GM12878 (cell line): ENCODE data around the gene EPB41. TPM values are rescaled to one million over a fixed set of nuclear protein-coding genes. Genes with fewer than 3 reads are reported as not detected.

ENCODE experiments used
- ATF2 ChIP-seq: IDR thresholded peaks from 2 replicates; pipeline ENCODE4 v1.6.1; 2012; ENCODE audit warnings: low read length, inconsistent platforms
- BHLHE40 ChIP-seq, 2 experiments: fragments of 450-650 bp in 1 of 2; IDR thresholded peaks; 2 replicates each; pipeline ENCODE4 v1.6.1; 2011 to 2017; ENCODE audit warnings: low read depth in 2 of 2, borderline replicate concordance in 1 of 2, improper control_type of control experiment in 1 of 2, low read length in 1 of 2, mild to moderate bottlenecking in 1 of 2
- BMI1 ChIP-seq: fragments of 450-650 bp; IDR thresholded peaks from 2 replicates; pipeline ENCODE4 v1.6.1; 2016; ENCODE audit warnings: mild to moderate bottlenecking, moderate library complexity, borderline replicate concordance
- MLLT1 ChIP-seq: fragments of 450-650 bp; IDR thresholded peaks from 2 replicates; pipeline ENCODE4 v1.6.1; 2016; ENCODE audit warnings: mild to moderate bottlenecking
- NBN ChIP-seq: fragments of 450-650 bp; IDR thresholded peaks from 2 replicates; pipeline ENCODE4 v1.6.1; 2016
- NFYA ChIP-seq: IDR thresholded peaks from 2 replicates; pipeline ENCODE4 v1.6.1; 2011; ENCODE audit warnings: low read depth, mild to moderate bottlenecking, low read length, improper control_type of control experiment, borderline replicate concordance
- SPI1 ChIP-seq: IDR thresholded peaks from 2 replicates; pipeline ENCODE4 v1.6.1; 2011; ENCODE audit warnings: low read depth, mild to moderate bottlenecking, low read length, moderate library complexity, borderline replicate concordance; ENCODE audit not compliant: insufficient read depth
- ZBTB11 ChIP-seq: fragments of 450-650 bp; formaldehyde crosslinking; IDR thresholded peaks from 2 replicates; pipeline ENCODE4 v1.5.0; 2022; ENCODE audit warnings: mild to moderate bottlenecking, missing genetic modification characterization
- ZBTB33 ChIP-seq: fragments of 450-650 bp; IDR thresholded peaks from 2 replicates; pipeline ENCODE4 v1.6.1; 2017; ENCODE audit warnings: mild to moderate bottlenecking
- ZBTB4 ChIP-seq: fragments of 450-650 bp; formaldehyde crosslinking; IDR thresholded peaks from 2 replicates; pipeline ENCODE4 v1.4.0; 2022; ENCODE audit warnings: mild to moderate bottlenecking, moderate library complexity
- ZNF207 ChIP-seq: fragments of 450-650 bp; IDR thresholded peaks from 2 replicates; pipeline ENCODE4 v1.6.1; 2014; ENCODE audit warnings: antibody characterized with exemption, mild to moderate bottlenecking, borderline replicate concordance
- ZNF592 ChIP-seq: fragments of 450-650 bp; IDR thresholded peaks from 2 replicates; pipeline ENCODE4 v1.6.1; 2017; ENCODE audit warnings: mild to moderate bottlenecking, moderate library complexity
- polyA plus RNA-seq, 11 experiments: library from polyadenylated mRNA; depleted of rRNA in 4 of 11; unstranded in 6 of 11; stranded (reverse) in 5 of 11; fragments of >200 nt; fragmentation: Nextera tagmentation in 4 of 11; fragmentation: Illumina TruSeq in 1 of 11; extraction: Ambion mirVana in 4 of 11; extraction: Trizol in 1 of 11; gene quantifications; 1 replicate in 1 of 11; 2 replicates in 10 of 11; pipeline versions ENCODE4 v1.2.1 to v1.2.3, GENCODE V29; 2011 to 2016; ENCODE audit warnings: inconsistent platforms in 2 of 11, missing spikeins in 2 of 11, low read depth in 1 of 11
- total RNA-seq, 4 experiments: library from RNA; depleted of rRNA in 3 of 4; stranded (reverse); fragments of >200 nt in 3 of 4; fragmentation: Illumina TruSeq in 1 of 4; extraction: Trizol in 1 of 4; gene quantifications; 2 replicates each; pipeline versions ENCODE4 v1.2.1 to v1.2.3, GENCODE V29; 2013 to 2021

EPB41 gene
- total and polyA plus RNA-seq, 10 of the 15 experiments (the other 5 are each of a cell fraction or from before 2014, with no cell fraction given) = 1.1 to 77.6 (median 58.8) TPM

- TF ChIP-seq ZBTB4 (no peak), NFYA (no peak), ZNF592 (no peak), ZBTB11 (CRISPR knock-in tag) (no peak), BMI1 (no peak), ZNF207 (no peak), MLLT1 (no peak), BHLHE40 (IDR thresholded peaks at IDR 0.05; ENCODE audit: borderline replicate concordance in 1 of 2, low read depth in 2 of 2, low read length in 1 of 2) (no peak), ZBTB33 (no peak), ATF2 (no peak), NBN (no peak), SPI1 (no peak)
These were observed 25.0 kb upstream of the EPB41 start (continued) for GRCh38 chr1:28889357-28889756.
